Cardiac muscle cell (in vitro differentiated cells and primary cell): ENCODE results near the gene SH3PXD2A. TPM values are rescaled to one million over a fixed set of nuclear protein-coding genes. Genes with fewer than 3 reads are reported as not detected.

Source experiments
- DNase-seq, 2 donors: peaks; one replicate each; pipeline versions ENCODE4 v3.0.0 to v3.0.0-alpha.2; 2010 to 2017; ENCODE audit warnings: low read depth in 1 of 2, low spot score in 1 of 2
- H3K27ac ChIP-seq: fragments of 200-600 bp; sonication (generic); 2 replicates; pipeline ENCODE4 v1.5.1; 2016
- H3K27me3 ChIP-seq: fragments of 200-600 bp; sonication (generic); 2 replicates; pipeline ENCODE4 v1.6.0; 2016; ENCODE audit warnings: control low read depth
- H3K36me3 ChIP-seq: fragments of 200-600 bp; sonication (generic); 2 replicates; pipeline ENCODE4 v1.5.1; 2016; ENCODE audit warnings: control low read depth
- H3K4me1 ChIP-seq: fragments of 200-600 bp; sonication (generic); 2 replicates; pipeline ENCODE4 v1.8.1; 2017; ENCODE audit warnings: low read depth, mild to moderate bottlenecking, mixed run types
- H3K4me3 ChIP-seq: fragments of 200-600 bp; sonication (generic); 2 replicates; pipeline ENCODE4 v1.5.1; 2016; ENCODE audit warnings: mild to moderate bottlenecking
- H3K9me3 ChIP-seq: fragments of 200-600 bp; sonication (generic); 2 replicates; pipeline ENCODE4 v1.5.1; 2017; ENCODE audit warnings: low read depth, mild to moderate bottlenecking, control low read depth
- polyA plus RNA-seq: library from polyadenylated mRNA; unstranded; fragments of >200 nt; fragmentation: Nextera tagmentation; extraction: Ambion mirVana; gene quantifications from 2 replicates; pipeline ENCODE4 v1.2.1, GENCODE V29; 2016
- total RNA-seq: library from RNA; depleted of rRNA; stranded (reverse); fragments of >200 nt; gene quantifications from 2 replicates; pipeline ENCODE4 v1.2.3, GENCODE V29; 2016
- TF ChIP-seq, protein P1 (sequence below): IDR thresholded peaks from 2 replicates; pipeline ENCODE4 v1.5.1; 2012; ENCODE audit warnings: low read depth, mild to moderate bottlenecking, low read length

Gene SH3PXD2A
- total and polyA plus RNA-seq, 2 experiments from 2014 or later: 32.2 to 75.9 TPM

DNA sequence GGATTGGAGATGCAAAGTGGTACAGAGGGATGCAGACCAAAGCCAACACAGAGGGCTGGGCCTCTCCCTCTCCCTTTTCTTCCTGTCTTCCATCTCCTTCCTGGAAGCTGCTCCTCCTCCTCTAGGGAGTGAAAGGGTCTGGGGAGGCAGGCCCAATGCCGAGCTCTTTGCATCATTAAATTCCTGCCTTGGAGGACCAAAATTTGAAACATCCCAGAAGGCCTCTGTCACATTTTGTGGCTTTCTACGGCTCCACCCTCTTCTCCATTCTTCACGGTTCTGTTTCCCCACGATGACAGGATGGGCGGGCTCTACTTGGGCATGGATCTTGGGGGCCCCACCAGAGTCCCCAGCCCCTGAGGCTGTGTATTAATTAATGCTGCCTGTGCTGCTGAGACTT, 285.5 kb downstream of the SH3PXD2A start:
- TF ChIP-seq, protein P1, sequence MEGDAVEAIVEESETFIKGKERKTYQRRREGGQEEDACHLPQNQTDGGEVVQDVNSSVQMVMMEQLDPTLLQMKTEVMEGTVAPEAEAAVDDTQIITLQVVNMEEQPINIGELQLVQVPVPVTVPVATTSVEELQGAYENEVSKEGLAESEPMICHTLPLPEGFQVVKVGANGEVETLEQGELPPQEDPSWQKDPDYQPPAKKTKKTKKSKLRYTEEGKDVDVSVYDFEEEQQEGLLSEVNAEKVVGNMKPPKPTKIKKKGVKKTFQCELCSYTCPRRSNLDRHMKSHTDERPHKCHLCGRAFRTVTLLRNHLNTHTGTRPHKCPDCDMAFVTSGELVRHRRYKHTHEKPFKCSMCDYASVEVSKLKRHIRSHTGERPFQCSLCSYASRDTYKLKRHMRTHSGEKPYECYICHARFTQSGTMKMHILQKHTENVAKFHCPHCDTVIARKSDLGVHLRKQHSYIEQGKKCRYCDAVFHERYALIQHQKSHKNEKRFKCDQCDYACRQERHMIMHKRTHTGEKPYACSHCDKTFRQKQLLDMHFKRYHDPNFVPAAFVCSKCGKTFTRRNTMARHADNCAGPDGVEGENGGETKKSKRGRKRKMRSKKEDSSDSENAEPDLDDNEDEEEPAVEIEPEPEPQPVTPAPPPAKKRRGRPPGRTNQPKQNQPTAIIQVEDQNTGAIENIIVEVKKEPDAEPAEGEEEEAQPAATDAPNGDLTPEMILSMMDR: no peak
- Histone ChIP-seq H3K36me3 (no peaks in the 10 kb centered on the region), H3K4me3 (no peak overlapping the region), H3K27me3 (no peaks in the 10 kb centered on the region), H3K4me1 (no peaks in the 10 kb centered on the region), H3K9me3 (no peaks in the 10 kb centered on the region), H3K27ac (no peak overlapping the region)
- peak in 1 of 2 donors; percentile 40 for DNase-seq

DNA sequence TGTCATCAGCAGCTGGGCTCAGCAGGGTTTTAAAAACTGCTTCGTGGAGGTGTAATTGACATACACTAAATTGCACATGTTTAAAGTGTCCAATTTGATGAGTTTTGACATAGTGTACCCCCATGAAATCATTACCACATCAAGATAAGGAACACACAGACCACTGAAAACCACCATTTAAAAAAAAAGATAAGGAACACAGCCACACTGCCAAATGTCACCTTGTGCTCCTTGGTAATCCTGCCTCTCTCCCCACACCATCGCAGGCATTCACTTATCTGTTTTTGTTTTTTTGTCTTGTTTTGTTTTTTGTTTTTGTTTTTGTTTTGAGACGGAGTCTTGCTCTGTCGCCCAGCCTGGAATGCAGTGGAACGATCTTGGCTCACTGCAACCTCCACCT, 286.9 kb downstream of the SH3PXD2A start:
- no peak overlapping the region for H3K27ac ChIP-seq
- no peak overlapping the region for H3K4me3 ChIP-seq
- no peaks in the 10 kb centered on the region for H3K36me3 ChIP-seq
- TF ChIP-seq, protein P1: no peak
- H3K27me3 ChIP-seq: no peaks in the 10 kb centered on the region
- H3K4me1 ChIP-seq: no peaks in the 10 kb centered on the region
- DNase-seq: no peak
- no peaks in the 10 kb centered on the region for H3K9me3 ChIP-seq

DNA sequence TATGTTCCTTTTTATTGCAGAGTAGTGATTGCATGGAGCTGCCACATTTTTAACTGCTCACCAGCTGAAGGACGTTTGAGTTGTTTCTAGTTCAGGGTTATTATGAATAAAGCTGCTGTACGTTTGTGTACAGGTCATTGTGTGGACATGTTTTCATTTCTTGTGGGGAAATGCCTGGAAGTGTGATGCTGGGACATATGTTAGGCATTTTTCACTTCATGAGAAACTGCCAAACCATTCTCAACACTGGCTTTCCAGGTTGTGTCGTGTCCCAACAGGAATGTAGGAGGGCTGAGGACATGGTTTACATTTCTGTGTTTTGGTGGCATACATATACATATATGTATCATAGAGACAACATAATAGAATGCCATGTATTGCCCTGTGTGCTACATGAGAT, 288.8 kb downstream of the SH3PXD2A start:
- TF ChIP-seq, protein P1: no peak
- no peak overlapping the region for H3K4me3 ChIP-seq
- H3K36me3 ChIP-seq: no peaks in the 10 kb centered on the region
- H3K27me3 ChIP-seq: no peaks in the 10 kb centered on the region
- no peaks in the 10 kb centered on the region for H3K9me3 ChIP-seq
- no peak for DNase-seq
- no peak overlapping the region for H3K27ac ChIP-seq
- H3K4me1 ChIP-seq: no peaks in the 10 kb centered on the region

DNA sequence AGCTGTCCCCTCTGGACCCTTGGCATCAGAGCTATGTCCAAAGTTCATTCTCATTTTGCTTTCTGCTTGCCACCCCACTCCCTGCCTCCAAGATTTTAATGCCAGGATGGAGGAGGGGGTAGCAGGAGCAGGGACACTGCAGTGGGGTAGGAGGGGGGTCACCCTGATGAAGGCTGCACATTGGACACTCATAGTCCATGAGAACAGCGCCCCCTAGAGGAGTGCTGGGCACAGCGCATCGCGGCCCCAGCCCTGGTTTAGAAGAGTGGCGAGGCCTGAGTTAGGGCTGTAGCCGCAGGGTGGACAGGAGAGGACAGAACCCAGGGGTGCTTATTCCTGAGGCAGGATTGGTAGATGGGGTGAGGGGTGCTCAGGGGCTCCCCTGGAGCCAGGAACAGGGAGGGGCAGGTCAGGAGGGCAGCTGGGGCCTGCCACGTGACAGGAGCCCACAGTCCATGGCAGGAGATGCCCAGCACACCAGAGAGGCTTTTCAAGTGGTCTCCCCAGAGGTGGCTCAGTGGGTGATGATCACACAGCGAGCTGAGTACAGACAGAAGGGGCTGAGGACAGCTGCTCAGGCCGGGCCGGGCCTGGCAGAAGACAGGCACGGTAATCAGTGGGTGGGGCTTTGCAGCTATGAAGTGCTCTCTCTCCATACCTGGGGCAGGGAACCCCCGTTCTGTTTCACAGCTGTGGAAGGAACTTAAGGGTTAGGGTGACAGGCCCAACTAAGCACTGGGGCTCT, 290.4 kb downstream of the SH3PXD2A start:
- H3K9me3 ChIP-seq: no peaks in the 10 kb centered on the region
- no peaks in the 10 kb centered on the region for H3K36me3 ChIP-seq
- no peak overlapping the region for H3K4me3 ChIP-seq
- H3K27me3 ChIP-seq: no peaks in the 10 kb centered on the region
- H3K27ac ChIP-seq: no peak overlapping the region
- DNase-seq: peak; percentile 25 to 45
- TF ChIP-seq, protein P1: peak; percentile 72
- H3K4me1 ChIP-seq: no peaks in the 10 kb centered on the region

DNA sequence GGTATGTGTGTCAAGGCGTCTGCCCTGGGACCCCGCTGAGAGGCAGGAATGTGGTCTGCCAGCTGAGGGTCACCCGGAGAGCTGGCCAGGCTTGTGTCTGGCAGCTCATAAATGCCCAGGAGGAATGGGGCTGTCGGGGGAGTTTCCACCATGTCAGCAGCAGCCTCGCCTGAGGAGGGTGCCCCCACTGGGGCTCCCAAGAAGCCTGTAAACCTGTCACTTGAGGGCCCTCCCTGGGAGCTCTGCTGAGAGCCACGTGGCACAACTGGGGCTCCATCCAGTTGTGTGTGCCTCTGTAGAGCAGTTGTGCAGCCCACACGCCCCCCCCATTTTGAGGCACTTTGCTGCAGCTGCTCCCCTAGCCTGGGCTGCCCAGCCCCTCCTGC, 291.3 kb downstream of the SH3PXD2A start:
- Histone ChIP-seq H3K4me3 (no peak overlapping the region), H3K4me1 (no peaks in the 10 kb centered on the region), H3K27ac (no peak overlapping the region), H3K36me3 (no peaks in the 10 kb centered on the region), H3K9me3 (no peaks in the 10 kb centered on the region), H3K27me3 (no peaks in the 10 kb centered on the region)
- DNase-seq: no peak
- TF ChIP-seq, protein P1: no peak
